Activated naive CD8-positive, alpha-beta T cell treated with anti-CD3 and anti-CD28 coated beads, Interleukin-2, amount 50 U/mL, for 24 hours (primary cell): ENCODE results near the gene SLC39A9.
"Not testable (repeated sequence)": the region's sequence is repeated elsewhere in the genome, so short reads cannot be mapped to it uniquely, and the experiment has no call there.

ENCODE experiments used
- ATAC-seq: fragments of 150-1000 bp; cut with Tn5 transposase; one replicate; pipeline ENCODE4 v1.10.0; 2021
- DNase-seq: peaks from one replicate; pipeline ENCODE4 v3.0.0; 2021
- H3K27ac Mint-ChIP-seq: one replicate; pipeline ENCODE4 v1.8.0; 2021; ENCODE audit warnings: mild to moderate bottlenecking, mixed read lengths
- H3K27me3 Mint-ChIP-seq: one replicate; pipeline ENCODE4 v1.8.0; 2021; ENCODE audit warnings: mixed read lengths
- H3K36me3 Mint-ChIP-seq: one replicate; pipeline ENCODE4 v1.8.0; 2021; ENCODE audit warnings: low read depth, mixed read lengths
- H3K4me1 Mint-ChIP-seq: one replicate; pipeline ENCODE4 v1.8.0; 2021; ENCODE audit warnings: mixed read lengths
- H3K4me3 Mint-ChIP-seq: one replicate; pipeline ENCODE4 v1.8.0; 2021; ENCODE audit warnings: mild to moderate bottlenecking, moderate library complexity, mixed read lengths
- H3K9me3 Mint-ChIP-seq: one replicate; pipeline ENCODE4 v1.8.0; 2021; ENCODE audit warnings: mixed read lengths

SLC39A9 gene

GRCh38 chr14:69464829-69465228 lies 66.3 kb downstream of the SLC39A9 start:
- H3K27ac Mint-ChIP-seq = no peak overlapping the region
- ATAC-seq = no peak
- no peaks in the 10 kb centered on the region for H3K9me3 Mint-ChIP-seq
- no peak overlapping the region for H3K4me3 Mint-ChIP-seq
- DNase-seq = no peak
- H3K27me3 Mint-ChIP-seq = no peaks in the 10 kb centered on the region
- H3K4me1 Mint-ChIP-seq = no peaks in the 10 kb centered on the region
- peaks cover 4% of the 10 kb centered on the region for H3K36me3 Mint-ChIP-seq

- Mint-ChIP-seq H3K4me3 (no peak overlapping the region), H3K27me3 (no peaks in the 10 kb centered on the region), H3K9me3 (no peaks in the 10 kb centered on the region), H3K4me1 (no peaks in the 10 kb centered on the region), H3K27ac (no peak overlapping the region), H3K36me3 (no peaks in the 10 kb centered on the region)
- ATAC-seq (no peak), DNase-seq (no peak)
Measured at GRCh38 chr14:69468949-69469348, 70.5 kb downstream of the SLC39A9 start.

- DNase-seq (no peak), ATAC-seq (no peak)
- Mint-ChIP-seq H3K27me3 (no peaks in the 10 kb centered on the region), H3K4me3 (no peak overlapping the region), H3K27ac (no peak overlapping the region), H3K4me1 (no peaks in the 10 kb centered on the region), H3K9me3 (no peaks in the 10 kb centered on the region), H3K36me3 (no peaks in the 10 kb centered on the region)
Measured at GRCh38 chr14:69471436-69471835, 72.9 kb downstream of the SLC39A9 start.

GRCh38 chr14:69471916-69472315 lies 73.4 kb downstream of the SLC39A9 start:
- no peaks in the 10 kb centered on the region for H3K36me3 Mint-ChIP-seq
- H3K4me1 Mint-ChIP-seq = no peaks in the 10 kb centered on the region
- ATAC-seq = no peak

GRCh38 chr14:69473260-69473659 lies 74.8 kb downstream of the SLC39A9 start:
- H3K4me1 Mint-ChIP-seq = no peaks in the 10 kb centered on the region
- H3K27me3 Mint-ChIP-seq = no peaks in the 10 kb centered on the region
- DNase-seq (no peak), ATAC-seq (no peak)
- no peaks in the 10 kb centered on the region for H3K36me3 Mint-ChIP-seq
- H3K27ac Mint-ChIP-seq = no peak overlapping the region
- no peak overlapping the region for H3K4me3 Mint-ChIP-seq
- H3K9me3 Mint-ChIP-seq = no peaks in the 10 kb centered on the region

More at GRCh38 chr14:69471916-69472315, 73.4 kb downstream of the SLC39A9 start:
- no peak for DNase-seq
- no peaks in the 10 kb centered on the region for H3K27me3 Mint-ChIP-seq
- no peak overlapping the region for H3K27ac Mint-ChIP-seq
- no peaks in the 10 kb centered on the region for H3K9me3 Mint-ChIP-seq
- H3K4me3 Mint-ChIP-seq = no peak overlapping the region

- no peaks in the 10 kb centered on the region for H3K36me3 Mint-ChIP-seq
- ATAC-seq (no peak), DNase-seq (no peak)
- no peaks in the 10 kb centered on the region for H3K9me3 Mint-ChIP-seq
- H3K27me3 Mint-ChIP-seq = no peaks in the 10 kb centered on the region
- no peak overlapping the region for H3K4me3 Mint-ChIP-seq
- H3K4me1 Mint-ChIP-seq = no peaks in the 10 kb centered on the region
- H3K27ac Mint-ChIP-seq = no peak overlapping the region
Measured at GRCh38 chr14:69473946-69474345, 75.5 kb downstream of the SLC39A9 start.

- Mint-ChIP-seq H3K27me3 (no peaks in the 10 kb centered on the region), H3K36me3 (no peaks in the 10 kb centered on the region), H3K27ac (no peak overlapping the region), H3K9me3 (no peaks in the 10 kb centered on the region), H3K4me3 (no peak overlapping the region), H3K4me1 (no peaks in the 10 kb centered on the region)
- DNase-seq (no peak), ATAC-seq (peak; percentile 61)
Measured at GRCh38 chr14:69475194-69475818, 76.8 kb downstream of the SLC39A9 start.

- H3K4me1 Mint-ChIP-seq, H3K4me3 Mint-ChIP-seq, H3K27ac Mint-ChIP-seq, DNase-seq, ATAC-seq, H3K36me3 Mint-ChIP-seq, H3K27me3 Mint-ChIP-seq, H3K9me3 Mint-ChIP-seq: not testable (repeated sequence)
Measured at GRCh38 chr14:69476824-69477450, 78.4 kb downstream of the SLC39A9 start.

- not testable (repeated sequence) for H3K36me3 Mint-ChIP-seq, H3K9me3 Mint-ChIP-seq, H3K4me1 Mint-ChIP-seq, DNase-seq, H3K4me3 Mint-ChIP-seq, H3K27ac Mint-ChIP-seq, ATAC-seq
- H3K27me3 Mint-ChIP-seq = peaks cover 10% of the 10 kb centered on the region
Measured at GRCh38 chr14:69478055-69478454, 79.6 kb downstream of the SLC39A9 start.

GRCh38 chr14:69479696-69480095 lies 81.2 kb downstream of the SLC39A9 start:
- H3K4me3 Mint-ChIP-seq = no peak overlapping the region
- H3K27me3 Mint-ChIP-seq = peaks cover 20% of the 10 kb centered on the region
- no peak for ATAC-seq
- no peak for DNase-seq
- no peaks in the 10 kb centered on the region for H3K36me3 Mint-ChIP-seq
- H3K27ac Mint-ChIP-seq = no peak overlapping the region
- H3K4me1 Mint-ChIP-seq = peaks cover 3% of the 10 kb centered on the region
- H3K9me3 Mint-ChIP-seq = no peaks in the 10 kb centered on the region

GRCh38 chr14:69480136-69480535 lies 81.6 kb downstream of the SLC39A9 start:
- Mint-ChIP-seq H3K4me1 (peaks cover 3% of the 10 kb centered on the region), H3K27ac (no peak overlapping the region), H3K4me3 (no peak overlapping the region), H3K27me3 (peaks cover 21% of the 10 kb centered on the region), H3K36me3 (no peaks in the 10 kb centered on the region), H3K9me3 (no peaks in the 10 kb centered on the region)
- no peak for ATAC-seq
- DNase-seq = no peak

- Mint-ChIP-seq H3K27me3 (peaks cover 38% of the 10 kb centered on the region), H3K4me1 (peaks cover 3% of the 10 kb centered on the region), H3K4me3 (no peak overlapping the region), H3K9me3 (no peaks in the 10 kb centered on the region), H3K27ac (no peak overlapping the region), H3K36me3 (no peaks in the 10 kb centered on the region)
- no peak for DNase-seq
- no peak for ATAC-seq
Measured at GRCh38 chr14:69481815-69482568, 83.5 kb downstream of the SLC39A9 start.

GRCh38 chr14:69483765-69484443 lies 85.4 kb downstream of the SLC39A9 start:
- peak; percentile 11 for ATAC-seq
- Mint-ChIP-seq H3K27me3 (peaks cover 47% of the 10 kb centered on the region), H3K4me1 (peaks cover 3% of the 10 kb centered on the region)

GRCh38 chr14:69484444-69485314 lies 86.2 kb downstream of the SLC39A9 start, which contains the start of gene PLEKHD1:
TSS of gene PLEKHD1 (plus strand) at chr14:69484728. CDS start at chr14:69484966, 238 bp downstream.
- Mint-ChIP-seq H3K27ac (no peak within 1 kb of the TSS), H3K27me3 (peaks cover 50% of the 10 kb centered on the region), H3K4me1 (peaks cover 3% of the 10 kb centered on the region), H3K4me3 (no peak within 1 kb of the TSS), H3K9me3 (no peaks in the 10 kb centered on the region), H3K36me3 (no peaks in the 10 kb centered on the region)
- no peak for ATAC-seq
- DNase-seq = no peak

More at GRCh38 chr14:69483765-69484443, 85.4 kb downstream of the SLC39A9 start:
- DNase-seq = no peak
- H3K4me3 Mint-ChIP-seq = no peak overlapping the region
- no peak overlapping the region for H3K27ac Mint-ChIP-seq
- no peaks in the 10 kb centered on the region for H3K36me3 Mint-ChIP-seq
- no peaks in the 10 kb centered on the region for H3K9me3 Mint-ChIP-seq
